Esophagus muscularis mucosa (tissue), 3 donors: Measurements from ENCODE around the gene EPHA4.

Experiments
- POLR2A ChIP-seq: fragments of 450-650 bp; IDR thresholded peaks from one replicate; pipeline ENCODE4 v1.6.1; 2017; ENCODE audit warnings: antibody characterized with exemption, moderate library complexity, mild to moderate bottlenecking, low read depth
- POLR2AphosphoS5 ChIP-seq, 2 donors: sonication (generic); formaldehyde crosslinking; IDR thresholded peaks; one replicate each; pipeline ENCODE4 v1.6.1; 2017; ENCODE audit warnings: antibody characterized with exemption in 2 of 2
- TF ChIP-seq, protein P1 (sequence below), 3 experiments: fragments of 200-600 bp in 2 of 3; fragments of 450-650 bp in 1 of 3; sonication (generic) in 2 of 3; IDR thresholded peaks; one replicate each; pipeline ENCODE4 v1.5.1; 2017 to 2019; ENCODE audit warnings: antibody characterized with exemption in 3 of 3, mild to moderate bottlenecking in 2 of 3, moderate library complexity in 1 of 3

DNA sequence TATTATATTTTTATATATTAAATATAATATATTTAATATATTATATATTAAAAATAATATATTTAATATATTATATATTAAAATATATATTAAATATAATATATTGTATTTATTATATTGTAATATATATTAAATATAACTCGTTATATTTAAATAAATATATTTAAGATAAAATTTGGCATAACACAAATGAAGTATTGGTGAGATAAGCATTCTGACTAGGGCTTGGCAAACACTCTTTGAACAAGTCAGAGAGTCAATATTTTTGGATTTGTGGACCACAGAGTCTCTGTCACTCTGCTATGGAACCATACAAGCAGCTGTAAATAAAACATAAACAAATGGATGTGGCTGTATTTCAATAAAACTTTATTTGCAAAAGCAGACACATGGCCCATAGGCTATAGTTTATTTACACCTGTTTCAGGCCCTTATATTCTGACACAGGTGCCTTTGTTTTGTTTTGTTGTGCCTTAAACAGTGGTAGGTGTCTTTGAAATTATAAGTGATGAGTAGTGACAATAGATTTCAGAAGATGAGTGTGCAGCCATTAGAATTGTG lies 190.1 kb downstream of the EPHA4 start:
- TF ChIP-seq, protein P1, sequence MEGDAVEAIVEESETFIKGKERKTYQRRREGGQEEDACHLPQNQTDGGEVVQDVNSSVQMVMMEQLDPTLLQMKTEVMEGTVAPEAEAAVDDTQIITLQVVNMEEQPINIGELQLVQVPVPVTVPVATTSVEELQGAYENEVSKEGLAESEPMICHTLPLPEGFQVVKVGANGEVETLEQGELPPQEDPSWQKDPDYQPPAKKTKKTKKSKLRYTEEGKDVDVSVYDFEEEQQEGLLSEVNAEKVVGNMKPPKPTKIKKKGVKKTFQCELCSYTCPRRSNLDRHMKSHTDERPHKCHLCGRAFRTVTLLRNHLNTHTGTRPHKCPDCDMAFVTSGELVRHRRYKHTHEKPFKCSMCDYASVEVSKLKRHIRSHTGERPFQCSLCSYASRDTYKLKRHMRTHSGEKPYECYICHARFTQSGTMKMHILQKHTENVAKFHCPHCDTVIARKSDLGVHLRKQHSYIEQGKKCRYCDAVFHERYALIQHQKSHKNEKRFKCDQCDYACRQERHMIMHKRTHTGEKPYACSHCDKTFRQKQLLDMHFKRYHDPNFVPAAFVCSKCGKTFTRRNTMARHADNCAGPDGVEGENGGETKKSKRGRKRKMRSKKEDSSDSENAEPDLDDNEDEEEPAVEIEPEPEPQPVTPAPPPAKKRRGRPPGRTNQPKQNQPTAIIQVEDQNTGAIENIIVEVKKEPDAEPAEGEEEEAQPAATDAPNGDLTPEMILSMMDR (IDR thresholded peaks at IDR 0.05), result no peak
- TF ChIP-seq POLR2A (no peak), POLR2AphosphoS5 (IDR thresholded peaks at IDR 0.05) (no peak)
